BE2C (cell line): Measurements from ENCODE around the gene SLC2A1.

Source experiments
- DNase-seq: peaks from one replicate; pipeline ENCODE4 v3.0.0-alpha.2; 2020
- H3K27me3 ChIP-seq: fragments of 250-450 bp; sonication (Bioruptor Pico); 2 replicates; pipeline ENCODE4 v1.5.1; 2020; ENCODE audit warnings: mild to moderate bottlenecking
- H3K36me3 ChIP-seq: fragments of 250-450 bp; sonication (Bioruptor Pico); 2 replicates; pipeline ENCODE4 v1.5.1; 2020; ENCODE audit warnings: mild to moderate bottlenecking
- H3K4me1 ChIP-seq: fragments of 250-450 bp; sonication (Bioruptor Pico); 2 replicates; pipeline ENCODE4 v1.5.1; 2020
- H3K4me3 ChIP-seq: 2 replicates; pipeline ENCODE4 v1.5.1; 2011; ENCODE audit warnings: low read depth, low read length
- H3K9me3 ChIP-seq: fragments of 250-450 bp; sonication (Bioruptor Pico); 2 replicates; pipeline ENCODE4 v1.5.1; 2020
- CTCF ChIP-seq: IDR thresholded peaks from 2 replicates; pipeline ENCODE4 v1.5.1; 2012; ENCODE audit warnings: mild to moderate bottlenecking, low read depth, low read length

Gene SLC2A1

GRCh38 chr1:42981871-42982270, 23.2 kb upstream of the SLC2A1 start:
- Histone ChIP-seq H3K27me3 (no peaks in the 10 kb centered on the region), H3K9me3 (no peaks in the 10 kb centered on the region), H3K4me3 (no peak overlapping the region), H3K36me3 (no peaks in the 10 kb centered on the region), H3K4me1 (peaks cover 32% of the 10 kb centered on the region)
- TF ChIP-seq CTCF, result no peak
- peak; percentile 57 for DNase-seq

- TF ChIP-seq CTCF, result no peak
- Histone ChIP-seq H3K4me3 (no peak overlapping the region), H3K9me3 (no peaks in the 10 kb centered on the region), H3K4me1 (peaks cover 32% of the 10 kb centered on the region), H3K27me3 (no peaks in the 10 kb centered on the region), H3K36me3 (no peaks in the 10 kb centered on the region)
- DNase-seq, result no peak
These were observed 22.7 kb upstream of the SLC2A1 start for GRCh38 chr1:42981255-42981805.

GRCh38 chr1:42979896-42980800, 21.5 kb upstream of the SLC2A1 start:
- Histone ChIP-seq H3K36me3 (no peaks in the 10 kb centered on the region), H3K4me1 (peaks cover 29% of the 10 kb centered on the region), H3K27me3 (no peaks in the 10 kb centered on the region), H3K4me3 (no peak overlapping the region), H3K9me3 (no peaks in the 10 kb centered on the region)
- no peak for TF ChIP-seq CTCF
- DNase-seq, result no peak

GRCh38 chr1:42979036-42979430, 20.4 kb upstream of the SLC2A1 start:
- Histone ChIP-seq H3K36me3 (no peaks in the 10 kb centered on the region), H3K27me3 (no peaks in the 10 kb centered on the region), H3K4me3 (no peak overlapping the region), H3K4me1 (peaks cover 27% of the 10 kb centered on the region), H3K9me3 (no peaks in the 10 kb centered on the region)
- DNase-seq, result no peak
- no peak for TF ChIP-seq CTCF

GRCh38 chr1:42978317-42979035, 19.8 kb upstream of the SLC2A1 start:
- no peak for DNase-seq
- Histone ChIP-seq H3K4me3 (no peak overlapping the region), H3K36me3 (no peaks in the 10 kb centered on the region), H3K4me1 (peaks cover 25% of the 10 kb centered on the region), H3K9me3 (no peaks in the 10 kb centered on the region), H3K27me3 (no peaks in the 10 kb centered on the region)
- no peak for TF ChIP-seq CTCF
